SKM-1 (cell line): ENCODE results near the gene GAGE12C.
"Not testable (repeated sequence)": the region's sequence is repeated elsewhere in the genome, so short reads cannot be mapped to it uniquely, and the experiment has no call there.

ENCODE experiments used
- DNase-seq: peaks from one replicate; lab custom pipeline; 2025; ENCODE audit not compliant: unreplicated experiment; lab: John Stamatoyannopoulos, UW

Gene GAGE12C, protein sequence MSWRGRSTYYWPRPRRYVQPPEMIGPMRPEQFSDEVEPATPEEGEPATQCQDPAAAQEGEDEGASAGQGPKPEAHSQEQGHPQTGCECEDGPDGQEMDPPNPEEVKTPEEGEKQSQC

DNA sequence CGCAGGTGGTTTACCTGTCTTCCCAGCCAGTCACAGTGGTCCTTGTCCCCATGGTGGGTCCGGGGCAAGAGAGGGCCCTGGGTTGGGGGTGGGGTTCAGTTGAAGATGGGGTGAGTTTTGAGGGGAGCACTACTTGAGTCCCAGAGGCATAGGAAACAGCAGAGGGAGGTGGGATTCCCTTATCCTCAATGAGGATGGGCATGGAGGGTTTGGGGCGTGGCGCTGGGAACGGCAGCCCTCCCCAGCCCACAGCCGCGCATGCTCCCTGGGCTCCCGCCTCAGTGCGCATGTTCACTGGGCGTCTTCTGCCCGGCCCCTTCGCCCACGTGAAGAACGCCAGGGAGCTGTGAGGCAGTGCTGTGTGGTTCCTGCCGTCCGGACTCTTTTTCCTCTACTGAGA lies at the start of gene GAGE12C:
Gene GAGE12C (plus strand): TSS at position 301 of the 400 bp plus-strand sequence. CDS start 1,155 bp downstream, outside the sequence.
- DNase-seq, result not testable (repeated sequence)

DNA sequence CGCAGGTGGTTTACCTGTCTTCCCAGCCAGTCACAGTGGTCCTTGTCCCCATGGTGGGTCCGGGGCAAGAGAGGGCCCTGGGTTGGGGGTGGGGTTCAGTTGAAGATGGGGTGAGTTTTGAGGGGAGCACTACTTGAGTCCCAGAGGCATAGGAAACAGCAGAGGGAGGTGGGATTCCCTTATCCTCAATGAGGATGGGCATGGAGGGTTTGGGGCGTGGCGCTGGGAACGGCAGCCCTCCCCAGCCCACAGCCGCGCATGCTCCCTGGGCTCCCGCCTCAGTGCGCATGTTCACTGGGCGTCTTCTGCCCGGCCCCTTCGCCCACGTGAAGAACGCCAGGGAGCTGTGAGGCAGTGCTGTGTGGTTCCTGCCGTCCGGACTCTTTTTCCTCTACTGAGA lies 9.5 kb downstream of the GAGE12C start, which contains the start of gene GAGE12D:
Gene GAGE12D (plus strand): TSS at position 301 of the 400 bp plus-strand sequence. CDS start 1,155 bp downstream, outside the sequence.
- not testable (repeated sequence) for DNase-seq

DNA sequence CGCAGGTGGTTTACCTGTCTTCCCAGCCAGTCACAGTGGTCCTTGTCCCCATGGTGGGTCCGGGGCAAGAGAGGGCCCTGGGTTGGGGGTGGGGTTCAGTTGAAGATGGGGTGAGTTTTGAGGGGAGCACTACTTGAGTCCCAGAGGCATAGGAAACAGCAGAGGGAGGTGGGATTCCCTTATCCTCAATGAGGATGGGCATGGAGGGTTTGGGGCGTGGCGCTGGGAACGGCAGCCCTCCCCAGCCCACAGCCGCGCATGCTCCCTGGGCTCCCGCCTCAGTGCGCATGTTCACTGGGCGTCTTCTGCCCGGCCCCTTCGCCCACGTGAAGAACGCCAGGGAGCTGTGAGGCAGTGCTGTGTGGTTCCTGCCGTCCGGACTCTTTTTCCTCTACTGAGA lies 19.0 kb downstream of the GAGE12C start, which contains the start of gene GAGE12E:
Gene GAGE12E (plus strand): TSS at position 301 of the 400 bp plus-strand sequence. CDS start 1,155 bp downstream, outside the sequence.
- not testable (repeated sequence) for DNase-seq

DNA sequence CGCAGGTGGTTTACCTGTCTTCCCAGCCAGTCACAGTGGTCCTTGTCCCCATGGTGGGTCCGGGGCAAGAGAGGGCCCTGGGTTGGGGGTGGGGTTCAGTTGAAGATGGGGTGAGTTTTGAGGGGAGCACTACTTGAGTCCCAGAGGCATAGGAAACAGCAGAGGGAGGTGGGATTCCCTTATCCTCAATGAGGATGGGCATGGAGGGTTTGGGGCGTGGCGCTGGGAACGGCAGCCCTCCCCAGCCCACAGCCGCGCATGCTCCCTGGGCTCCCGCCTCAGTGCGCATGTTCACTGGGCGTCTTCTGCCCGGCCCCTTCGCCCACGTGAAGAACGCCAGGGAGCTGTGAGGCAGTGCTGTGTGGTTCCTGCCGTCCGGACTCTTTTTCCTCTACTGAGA lies 28.6 kb downstream of the GAGE12C start, which contains the start of gene GAGE12F:
Gene GAGE12F (plus strand): TSS at position 301 of the 400 bp plus-strand sequence. CDS start 1,155 bp downstream, outside the sequence.
- DNase-seq, result not testable (repeated sequence)

DNA sequence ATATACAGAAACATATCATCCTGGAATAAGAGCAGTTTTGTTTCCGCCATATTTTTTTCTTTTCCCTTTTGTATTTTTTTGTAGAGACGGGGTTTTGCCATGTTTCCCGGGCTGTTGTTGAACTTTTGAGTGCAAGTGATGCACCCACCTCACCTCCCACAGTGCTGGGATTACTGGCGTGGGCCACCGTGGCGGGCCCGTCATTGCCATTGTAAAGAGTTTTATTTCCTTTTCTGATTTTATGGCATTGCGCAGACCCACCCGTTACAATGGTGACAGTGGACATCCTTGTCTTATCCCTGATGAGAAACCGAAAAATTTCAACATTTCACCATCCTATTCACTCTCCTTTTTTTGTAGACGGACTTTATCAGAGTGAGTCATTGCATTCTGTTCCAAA lies 36.8 kb downstream of the GAGE12C start:
- DNase-seq, result not testable (repeated sequence)

DNA sequence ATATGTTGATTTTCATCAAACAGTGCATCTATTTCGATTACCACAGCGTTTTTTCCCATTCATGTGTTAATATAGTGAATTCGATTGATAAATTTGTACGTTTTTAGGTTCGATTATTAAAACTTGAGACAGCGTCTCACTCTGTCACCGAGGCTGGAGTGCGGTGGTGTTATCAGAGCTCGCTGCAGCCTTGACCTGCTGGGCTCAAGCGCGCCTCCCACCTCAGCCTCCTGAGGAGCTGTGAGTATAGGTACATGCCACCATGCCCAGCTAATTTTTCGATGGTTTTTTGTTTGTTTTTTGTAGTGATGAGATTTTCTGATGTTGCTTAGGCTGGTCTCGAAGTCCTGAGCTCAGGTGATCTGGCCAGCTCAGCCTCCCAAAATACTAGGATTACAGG lies 37.2 kb downstream of the GAGE12C start:
- DNase-seq, result not testable (repeated sequence)

DNA sequence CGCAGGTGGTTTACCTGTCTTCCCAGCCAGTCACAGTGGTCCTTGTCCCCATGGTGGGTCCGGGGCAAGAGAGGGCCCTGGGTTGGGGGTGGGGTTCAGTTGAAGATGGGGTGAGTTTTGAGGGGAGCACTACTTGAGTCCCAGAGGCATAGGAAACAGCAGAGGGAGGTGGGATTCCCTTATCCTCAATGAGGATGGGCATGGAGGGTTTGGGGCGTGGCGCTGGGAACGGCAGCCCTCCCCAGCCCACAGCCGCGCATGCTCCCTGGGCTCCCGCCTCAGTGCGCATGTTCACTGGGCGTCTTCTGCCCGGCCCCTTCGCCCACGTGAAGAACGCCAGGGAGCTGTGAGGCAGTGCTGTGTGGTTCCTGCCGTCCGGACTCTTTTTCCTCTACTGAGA lies 38.1 kb downstream of the GAGE12C start, which contains the start of gene GAGE12G:
Gene GAGE12G (plus strand): TSS at position 301 of the 400 bp plus-strand sequence. CDS start 1,155 bp downstream, outside the sequence.
- DNase-seq, result not testable (repeated sequence)

DNA sequence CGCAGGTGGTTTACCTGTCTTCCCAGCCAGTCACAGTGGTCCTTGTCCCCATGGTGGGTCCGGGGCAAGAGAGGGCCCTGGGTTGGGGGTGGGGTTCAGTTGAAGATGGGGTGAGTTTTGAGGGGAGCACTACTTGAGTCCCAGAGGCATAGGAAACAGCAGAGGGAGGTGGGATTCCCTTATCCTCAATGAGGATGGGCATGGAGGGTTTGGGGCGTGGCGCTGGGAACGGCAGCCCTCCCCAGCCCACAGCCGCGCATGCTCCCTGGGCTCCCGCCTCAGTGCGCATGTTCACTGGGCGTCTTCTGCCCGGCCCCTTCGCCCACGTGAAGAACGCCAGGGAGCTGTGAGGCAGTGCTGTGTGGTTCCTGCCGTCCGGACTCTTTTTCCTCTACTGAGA lies 47.7 kb downstream of the GAGE12C start, which contains the start of gene GAGE12H:
Gene GAGE12H (plus strand): TSS at position 301 of the 400 bp plus-strand sequence. CDS start 1,155 bp downstream, outside the sequence.
- DNase-seq, result not testable (repeated sequence)
